ENCODE data around the gene SPNS2.

Gene SPNS2

DNA sequence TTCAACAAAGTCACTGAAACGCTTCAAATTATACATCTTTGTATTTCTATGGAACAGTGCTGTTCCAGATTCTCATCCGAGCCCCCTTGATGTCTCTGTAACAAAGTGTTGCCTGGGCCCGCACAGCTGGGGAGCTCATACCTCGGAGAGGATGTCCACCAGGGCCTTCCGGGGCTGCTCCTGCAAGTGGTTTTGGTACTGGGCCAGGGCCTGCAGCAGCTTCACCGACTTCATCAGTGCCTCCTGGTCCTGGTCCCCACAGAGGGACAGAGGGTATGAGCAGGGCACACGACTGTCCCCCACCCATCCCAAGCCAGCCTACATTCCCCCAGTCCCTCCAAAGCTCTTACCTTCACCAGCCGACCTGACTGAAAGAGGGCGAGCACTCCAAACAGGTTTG lies 55.0 kb downstream of the SPNS2 start:
- no peak for DNase-seq (ENCODE audit: low read depth)
- TF ChIP-seq, protein P1, sequence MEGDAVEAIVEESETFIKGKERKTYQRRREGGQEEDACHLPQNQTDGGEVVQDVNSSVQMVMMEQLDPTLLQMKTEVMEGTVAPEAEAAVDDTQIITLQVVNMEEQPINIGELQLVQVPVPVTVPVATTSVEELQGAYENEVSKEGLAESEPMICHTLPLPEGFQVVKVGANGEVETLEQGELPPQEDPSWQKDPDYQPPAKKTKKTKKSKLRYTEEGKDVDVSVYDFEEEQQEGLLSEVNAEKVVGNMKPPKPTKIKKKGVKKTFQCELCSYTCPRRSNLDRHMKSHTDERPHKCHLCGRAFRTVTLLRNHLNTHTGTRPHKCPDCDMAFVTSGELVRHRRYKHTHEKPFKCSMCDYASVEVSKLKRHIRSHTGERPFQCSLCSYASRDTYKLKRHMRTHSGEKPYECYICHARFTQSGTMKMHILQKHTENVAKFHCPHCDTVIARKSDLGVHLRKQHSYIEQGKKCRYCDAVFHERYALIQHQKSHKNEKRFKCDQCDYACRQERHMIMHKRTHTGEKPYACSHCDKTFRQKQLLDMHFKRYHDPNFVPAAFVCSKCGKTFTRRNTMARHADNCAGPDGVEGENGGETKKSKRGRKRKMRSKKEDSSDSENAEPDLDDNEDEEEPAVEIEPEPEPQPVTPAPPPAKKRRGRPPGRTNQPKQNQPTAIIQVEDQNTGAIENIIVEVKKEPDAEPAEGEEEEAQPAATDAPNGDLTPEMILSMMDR (conservative IDR thresholded peaks at IDR 0.05; ENCODE audit: low read depth, low read length): no peak
- peak overlapping the region; percentile 89 for H3K4me3 ChIP-seq (ENCODE audit: low read length)

DNA sequence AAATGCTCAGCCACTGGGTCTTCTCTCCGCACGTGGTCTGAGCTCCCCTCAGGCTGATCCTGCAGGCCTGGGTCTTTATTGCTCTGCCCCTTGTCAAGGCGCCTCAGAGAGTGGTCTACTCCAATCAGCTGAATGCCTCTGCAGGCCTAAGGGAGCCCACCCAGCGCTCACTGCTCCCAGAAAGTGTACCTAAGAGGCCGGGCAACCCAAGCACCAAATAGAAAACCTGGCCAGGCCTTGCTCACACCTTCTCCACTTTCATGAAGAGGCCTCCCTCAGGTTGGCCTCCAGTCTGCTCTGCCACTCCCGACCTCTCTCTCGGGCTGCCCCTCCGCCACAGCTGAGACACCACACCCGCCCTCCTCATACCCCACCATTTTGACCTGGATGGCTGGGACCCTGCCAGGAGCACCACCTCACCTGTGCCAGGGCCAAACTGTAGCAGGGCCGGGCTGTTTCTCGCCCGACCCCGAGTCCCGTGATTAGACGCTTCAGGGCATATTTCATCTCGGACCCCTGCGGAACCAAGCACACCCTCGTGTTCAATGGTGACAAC lies 55.8 kb downstream of the SPNS2 start:
- DNase-seq (ENCODE audit: low read depth): no peak
- peak overlapping the region; percentile 89 for H3K4me3 ChIP-seq (ENCODE audit: low read length)
- TF ChIP-seq, protein P1 (conservative IDR thresholded peaks at IDR 0.05; ENCODE audit: low read depth, low read length): no peak

DNA sequence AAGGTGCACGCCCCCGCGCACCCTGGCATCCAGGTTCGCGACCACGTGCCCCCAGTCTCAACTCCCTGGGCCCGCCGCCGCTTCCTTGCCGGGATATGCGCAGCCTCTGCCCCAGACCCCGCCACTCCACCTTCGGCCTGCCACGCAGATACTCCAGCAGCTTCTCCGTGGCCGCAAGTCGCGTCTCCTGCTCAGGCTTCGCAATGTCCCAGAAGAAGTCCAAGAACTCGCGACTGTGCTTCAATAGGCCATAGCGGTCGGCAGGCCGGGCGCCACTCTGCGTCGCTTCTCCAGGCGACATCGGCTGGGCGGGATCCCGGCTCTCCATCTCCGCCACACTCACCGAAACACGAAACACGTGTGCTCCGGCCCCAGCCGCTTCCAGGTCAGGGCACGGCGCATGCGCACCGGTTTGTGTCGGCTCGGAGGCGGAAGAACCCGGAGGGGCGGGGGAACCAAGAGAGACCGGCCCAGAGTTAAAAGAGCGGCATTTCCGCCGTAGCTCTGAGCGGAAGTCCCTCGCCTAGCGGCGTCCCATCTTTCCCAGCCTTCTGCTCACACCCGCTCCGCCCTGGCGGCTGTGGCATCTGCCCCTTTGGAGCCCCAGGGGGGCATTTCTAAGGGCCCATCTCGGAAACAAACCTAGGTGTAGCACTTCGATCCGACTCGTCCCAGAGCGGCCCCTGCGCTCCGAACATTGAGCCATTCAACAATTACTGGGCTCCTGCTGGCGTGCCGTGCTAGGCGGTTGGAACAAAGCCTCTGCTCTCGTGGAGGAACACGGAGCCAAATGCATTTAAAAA lies 56.5 kb downstream of the SPNS2 start, which contains the start of gene MYBBP1A:
Gene MYBBP1A (minus strand): TSS at position 388 of the 803 bp plus-strand sequence. CDS start 60 bp downstream, at position 328.
- peak; percentile 68 for DNase-seq (ENCODE audit: low read depth)
- H3K4me3 ChIP-seq (ENCODE audit: low read length): peak within 1 kb of the TSS; percentile 89
- TF ChIP-seq, protein P1 (conservative IDR thresholded peaks at IDR 0.05; ENCODE audit: low read depth, low read length): peak; percentile 6

DNA sequence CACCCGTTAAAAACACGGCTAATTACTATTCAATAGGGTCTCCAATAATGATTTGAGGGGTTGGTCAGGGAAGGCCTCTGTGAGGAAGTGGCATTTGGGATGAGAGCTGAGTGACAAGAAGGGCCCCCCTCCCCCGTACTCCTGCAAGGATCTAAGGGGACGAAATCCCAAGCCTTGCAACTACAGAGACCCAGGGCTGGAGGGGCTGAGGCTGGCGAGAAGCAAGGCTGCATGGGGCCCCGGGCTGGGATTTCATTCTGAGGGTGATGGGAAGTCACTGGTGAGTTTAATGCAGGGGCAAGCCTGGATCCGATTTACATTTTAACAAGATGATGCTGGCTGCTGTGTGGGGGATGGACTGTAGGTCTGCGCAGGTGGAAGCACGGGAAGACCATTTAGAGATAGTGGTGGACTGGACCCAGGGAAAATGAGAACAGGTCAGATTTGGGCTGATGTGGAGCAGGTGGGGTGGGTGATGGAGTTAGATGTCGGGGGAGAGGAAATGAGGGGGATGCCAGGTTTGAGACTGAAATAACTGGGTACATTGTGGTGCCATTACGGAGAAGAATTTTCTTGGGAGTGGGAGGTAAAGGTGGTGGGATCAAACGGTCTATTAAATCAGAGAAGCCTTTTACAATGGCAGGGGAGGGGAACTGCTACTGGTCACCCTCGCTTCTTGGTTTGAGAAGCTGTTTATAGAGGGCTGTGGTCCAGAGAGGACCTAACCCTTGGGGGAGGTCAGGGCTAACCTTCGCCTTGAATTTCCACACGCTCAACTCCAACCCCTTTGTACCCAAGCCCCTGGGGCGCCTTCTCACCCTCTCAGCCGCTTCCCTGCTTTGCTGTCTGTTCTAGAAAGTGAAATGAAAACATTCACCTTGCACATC lies 57.4 kb downstream of the SPNS2 start:
- TF ChIP-seq, protein P1 (conservative IDR thresholded peaks at IDR 0.05; ENCODE audit: low read depth, low read length): no peak
- DNase-seq (ENCODE audit: low read depth): no peak
- peak overlapping the region; percentile 89 for H3K4me3 ChIP-seq (ENCODE audit: low read length)

DNA sequence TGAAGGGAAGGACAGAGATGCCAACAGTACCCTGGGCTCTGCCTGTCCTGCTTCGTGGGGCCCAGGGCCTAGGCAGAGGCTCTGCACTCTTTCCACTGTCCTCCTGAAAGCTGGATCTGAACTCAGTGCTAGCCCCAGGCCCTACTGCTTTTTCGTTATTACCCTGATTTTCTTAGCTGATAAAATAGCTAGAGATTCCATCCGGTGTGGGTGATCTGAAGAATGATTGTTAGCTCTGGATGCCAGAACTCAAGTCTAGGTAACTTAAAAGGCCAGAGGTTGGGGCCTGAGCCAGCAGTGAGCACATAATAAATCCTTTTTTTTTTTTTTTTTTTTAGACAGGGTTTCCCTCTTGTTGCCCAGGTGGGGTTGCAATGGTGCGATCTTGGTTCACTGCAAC lies 58.3 kb downstream of the SPNS2 start:
- DNase-seq (ENCODE audit: low read depth): no peak
- TF ChIP-seq, protein P1 (conservative IDR thresholded peaks at IDR 0.05; ENCODE audit: low read depth, low read length): no peak
- no peak overlapping the region for H3K4me3 ChIP-seq (ENCODE audit: low read length)

DNA sequence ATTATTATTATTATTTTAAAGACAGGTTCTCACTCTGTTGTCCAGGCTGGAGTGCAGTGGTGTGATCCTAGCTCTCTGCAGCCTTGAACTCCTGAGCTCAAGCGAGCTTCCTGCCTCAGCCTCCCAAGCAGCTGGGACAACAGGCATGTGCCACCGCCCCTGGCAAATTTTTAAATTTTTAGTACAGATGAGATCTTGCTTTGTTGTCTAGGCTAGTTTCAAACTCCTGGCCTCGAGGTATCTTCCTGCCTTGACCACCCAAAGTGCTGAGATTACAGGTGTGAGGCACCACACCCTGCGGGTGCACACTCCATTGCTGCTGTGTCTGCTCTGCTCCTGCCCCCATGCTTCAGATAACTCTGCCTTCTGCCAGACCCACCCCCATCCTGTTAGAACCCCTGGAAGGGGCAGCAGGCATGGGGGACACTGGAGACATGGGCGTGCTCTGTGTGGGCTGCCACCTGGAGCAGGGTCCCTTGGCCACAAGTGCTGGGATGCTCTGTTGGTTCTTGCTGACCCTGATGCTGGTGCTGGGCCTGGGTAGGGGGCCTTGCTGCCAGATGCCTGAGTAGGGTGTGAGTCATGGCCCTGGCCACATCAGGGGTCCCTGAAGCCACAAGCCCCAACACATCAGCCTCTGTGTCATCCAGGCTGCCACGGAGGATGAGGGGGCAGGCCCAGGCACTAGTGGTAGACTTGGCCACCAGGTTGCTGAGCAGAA lies 59.1 kb downstream of the SPNS2 start:
- no peak for DNase-seq (ENCODE audit: low read depth)
- TF ChIP-seq, protein P1 (conservative IDR thresholded peaks at IDR 0.05; ENCODE audit: low read depth, low read length): no peak
- no peak overlapping the region for H3K4me3 ChIP-seq (ENCODE audit: low read length)
